Testis (tissue), 3 donors: ENCODE measurements around the gene ZSCAN23. TPM values are rescaled to one million over a fixed set of nuclear protein-coding genes. Genes with fewer than 3 reads are reported as not detected.
"Not testable (repeated sequence)": the region's sequence is repeated elsewhere in the genome, so short reads cannot be mapped to it uniquely, and the experiment has no call there.

Experiments used
- DNase-seq: peaks from one replicate; pipeline ENCODE4 v3.0.0-alpha.2; 2019
- H3K27ac ChIP-seq, 2 donors: fragments of 200-600 bp; sonication (generic); one replicate each; pipeline ENCODE4 v1.5.1; 2019
- H3K27me3 ChIP-seq: fragments of 200-600 bp; sonication (generic); one replicate; pipeline ENCODE4 v1.5.1; 2019
- H3K36me3 ChIP-seq: fragments of 200-600 bp; sonication (generic); one replicate; pipeline ENCODE4 v1.5.1; 2017; ENCODE audit warnings: low read depth; ENCODE audit errors: missing control alignments
- H3K4me1 ChIP-seq: fragments of 200-600 bp; sonication (generic); one replicate; pipeline ENCODE4 v1.5.1; 2019
- H3K4me3 ChIP-seq, 2 donors: fragments of 200-600 bp; sonication (generic); one replicate each; pipeline ENCODE4 v1.5.1; 2017 to 2019
- H3K9me3 ChIP-seq: fragments of 200-600 bp; sonication (generic); one replicate; pipeline ENCODE4 v1.5.1; 2017
- POLR2A ChIP-seq: fragments of 450-650 bp; IDR thresholded peaks from one replicate; pipeline ENCODE4 v1.6.1; 2017; ENCODE audit warnings: antibody characterized with exemption, mild to moderate bottlenecking, moderate library complexity
- WGBS, 2 donors: methylation state at CpG; one replicate each; pipeline ENCODE4 v1.1.5; 2018; 5-methylcytosine and 5-hydroxymethylcytosine counted together
- intact Hi-C: fragments of 100-400 bp; cut with DNase I; formaldehyde crosslinking; loops from one replicate; pipeline ENCODE4 v1.15.1; 2023; ENCODE audit warnings: low total_unique reads
- polyA plus RNA-seq: library from polyadenylated mRNA; stranded (reverse); fragments of 350-450 nt; fragmentation: Illumina TruSeq; extraction: RNeasy Lipid Tissue Mini Kit (QIAGEN cat#74804); gene quantifications from one replicate; pipeline ENCODE4 v1.2.3, GENCODE V29; 2014; ENCODE audit warnings: low read depth, low replicate concordance; ENCODE audit not compliant: insufficient read depth
- total RNA-seq, 2 donors: library from RNA; depleted of rRNA; stranded (reverse); fragments of >200 nt; gene quantifications; one replicate each; pipeline ENCODE4 v1.2.3, GENCODE V29; 2016
- TF ChIP-seq, protein P1 (sequence below), 3 experiments: fragments of 450-650 bp in 2 of 3; fragments of 200-600 bp in 1 of 3; sonication (generic) in 1 of 3; IDR thresholded peaks; one replicate each; pipeline ENCODE4 v1.5.1; 2016 to 2019; ENCODE audit warnings: antibody characterized with exemption in 3 of 3, mild to moderate bottlenecking in 2 of 3, moderate library complexity in 1 of 3

ZSCAN23 gene
- total and polyA plus RNA-seq, 3 donors from 2014 or later, result 2.4 to 9.1 (median 8.3) TPM

DNA sequence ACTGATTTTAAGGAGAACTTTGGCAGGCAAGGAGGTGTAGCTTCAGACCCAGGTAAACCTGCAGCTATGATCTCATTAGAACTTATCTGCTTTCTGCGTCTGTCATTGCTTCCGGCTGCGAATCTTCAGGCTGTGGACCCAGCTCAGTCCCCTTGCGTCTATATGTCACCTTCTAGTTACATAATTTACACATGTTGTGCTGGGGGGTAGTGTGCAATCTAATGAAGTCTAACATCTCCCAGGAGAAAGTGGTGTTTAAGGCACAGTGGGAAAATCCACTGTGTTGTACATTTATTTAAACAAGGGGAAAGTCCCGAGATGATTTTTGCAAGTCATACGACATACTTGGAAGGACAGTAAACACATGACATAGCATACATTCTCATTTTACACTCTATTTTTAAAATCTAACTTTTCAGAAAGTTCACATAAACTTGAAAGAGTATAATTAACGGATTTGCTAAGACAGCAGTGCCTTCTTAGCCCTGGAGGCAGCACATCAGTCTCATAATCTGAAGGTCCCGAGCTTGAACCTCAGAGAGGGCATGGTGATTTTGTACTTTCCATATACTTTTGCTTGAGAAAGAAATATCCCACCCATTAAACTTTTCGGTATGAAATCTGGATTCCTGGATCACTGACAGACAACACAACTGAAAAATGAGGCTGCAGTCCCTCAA lies 37.1 kb upstream of the ZSCAN23 start:
- Histone ChIP-seq H3K4me1 (no peaks in the 10 kb centered on the region), H3K27ac (no peak overlapping the region), H3K4me3 (no peak overlapping the region), H3K27me3 (no peaks in the 10 kb centered on the region), H3K9me3 (no peaks in the 10 kb centered on the region), H3K36me3 (no peaks in the 10 kb centered on the region)
- intact Hi-C loops, result no loop called here
- no peak for DNase-seq
- 75 to 82% methylated on average over 9 of the region's 9 CpGs for WGBS, 2 donors
- TF ChIP-seq POLR2A, result no peak
- TF ChIP-seq, protein P1, sequence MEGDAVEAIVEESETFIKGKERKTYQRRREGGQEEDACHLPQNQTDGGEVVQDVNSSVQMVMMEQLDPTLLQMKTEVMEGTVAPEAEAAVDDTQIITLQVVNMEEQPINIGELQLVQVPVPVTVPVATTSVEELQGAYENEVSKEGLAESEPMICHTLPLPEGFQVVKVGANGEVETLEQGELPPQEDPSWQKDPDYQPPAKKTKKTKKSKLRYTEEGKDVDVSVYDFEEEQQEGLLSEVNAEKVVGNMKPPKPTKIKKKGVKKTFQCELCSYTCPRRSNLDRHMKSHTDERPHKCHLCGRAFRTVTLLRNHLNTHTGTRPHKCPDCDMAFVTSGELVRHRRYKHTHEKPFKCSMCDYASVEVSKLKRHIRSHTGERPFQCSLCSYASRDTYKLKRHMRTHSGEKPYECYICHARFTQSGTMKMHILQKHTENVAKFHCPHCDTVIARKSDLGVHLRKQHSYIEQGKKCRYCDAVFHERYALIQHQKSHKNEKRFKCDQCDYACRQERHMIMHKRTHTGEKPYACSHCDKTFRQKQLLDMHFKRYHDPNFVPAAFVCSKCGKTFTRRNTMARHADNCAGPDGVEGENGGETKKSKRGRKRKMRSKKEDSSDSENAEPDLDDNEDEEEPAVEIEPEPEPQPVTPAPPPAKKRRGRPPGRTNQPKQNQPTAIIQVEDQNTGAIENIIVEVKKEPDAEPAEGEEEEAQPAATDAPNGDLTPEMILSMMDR (IDR thresholded peaks at IDR 0.05), result no peak

GRCh38 chr6:28478518-28478917 lies 35.2 kb upstream of the ZSCAN23 start:
- no peak for DNase-seq
- TF ChIP-seq, protein P1 (IDR thresholded peaks at IDR 0.05), result no peak
- TF ChIP-seq POLR2A, result no peak
- 39 to 40% methylated on average over 12 of the region's 12 CpGs for WGBS, 2 donors
- H3K36me3 ChIP-seq, result no peaks in the 10 kb centered on the region
- no peak overlapping the region for H3K4me3 ChIP-seq
- no peaks in the 10 kb centered on the region for H3K4me1 ChIP-seq
- H3K27ac ChIP-seq, result no peak overlapping the region
- intact Hi-C loops, result no loop called here
- H3K27me3 ChIP-seq, result no peaks in the 10 kb centered on the region
- no peaks in the 10 kb centered on the region for H3K9me3 ChIP-seq

GRCh38 chr6:28474441-28475219 lies 31.3 kb upstream of the ZSCAN23 start:
- Histone ChIP-seq H3K9me3 (no peaks in the 10 kb centered on the region), H3K4me3 (peak overlapping the region; percentile 19 to 32), H3K27ac (no peak overlapping the region), H3K36me3 (no peaks in the 10 kb centered on the region), H3K4me1 (no peaks in the 10 kb centered on the region), H3K27me3 (no peaks in the 10 kb centered on the region)
- intact Hi-C loops, result no loop called here
- WGBS, 2 donors, result 4 to 5% methylated on average over 18 of the region's 18 CpGs
- DNase-seq, result no peak
- no peak for TF ChIP-seq POLR2A
- TF ChIP-seq, protein P1 (IDR thresholded peaks at IDR 0.05), result no peak

DNA sequence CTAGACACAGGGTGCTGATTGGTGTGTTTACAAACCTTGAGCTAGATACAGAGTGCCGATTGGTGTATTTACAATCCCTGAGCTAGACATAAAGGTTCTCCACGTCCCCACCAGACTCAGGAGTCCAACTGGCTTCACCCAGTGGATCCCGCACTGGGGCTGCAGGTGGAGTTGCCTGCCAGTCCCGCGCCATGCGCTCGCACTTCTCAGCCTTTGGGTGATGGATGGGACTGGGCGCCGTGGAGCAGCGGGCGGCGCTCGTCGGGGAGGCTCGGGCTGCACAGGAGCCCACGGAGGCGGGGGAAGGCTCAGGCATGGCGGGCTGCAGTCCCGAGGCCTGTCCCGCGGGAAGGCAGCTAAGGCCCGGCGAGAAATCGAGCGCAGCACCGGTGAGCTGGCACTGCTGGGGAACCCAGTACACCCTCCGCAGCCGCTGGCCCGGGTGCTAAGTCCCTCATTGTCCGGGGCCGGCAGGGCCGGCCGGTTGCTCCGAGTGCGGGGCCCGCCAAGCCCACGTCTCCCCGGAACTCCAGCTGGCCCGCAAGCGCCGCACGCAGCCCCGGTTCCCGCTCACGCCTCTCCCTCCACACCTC lies 26.0 kb upstream of the ZSCAN23 start:
- intact Hi-C loops, H3K4me1 ChIP-seq, H3K27me3 ChIP-seq, H3K9me3 ChIP-seq, H3K36me3 ChIP-seq: not testable (repeated sequence)
- H3K4me3 ChIP-seq, result peak overlapping the region; percentile 19 to 38
- DNase-seq, result peak; percentile 54
- WGBS, 2 donors, result 77 to 85% methylated on average over 15 to 42 of the region's 45 CpGs
- peak overlapping the region in 1 of 2 donors; percentile 25 for H3K27ac ChIP-seq

- Histone ChIP-seq H3K36me3 (no peaks in the 10 kb centered on the region), H3K9me3 (no peaks in the 10 kb centered on the region), H3K4me3 (no peak overlapping the region), H3K27me3 (no peaks in the 10 kb centered on the region), H3K4me1 (no peaks in the 10 kb centered on the region), H3K27ac (no peak overlapping the region)
- intact Hi-C loops, result no loop called here
- DNase-seq, result no peak
- TF ChIP-seq, protein P1 (IDR thresholded peaks at IDR 0.05), result no peak
- no peak for TF ChIP-seq POLR2A
- 73 to 78% methylated on average over 7 of the region's 7 CpGs for WGBS, 2 donors
Observed at GRCh38 chr6:28468056-28468455, 24.8 kb upstream of the ZSCAN23 start.
